Measurements from ENCODE around the gene SLC20A1. TPM values are rescaled to one million over a fixed set of nuclear protein-coding genes. Genes with fewer than 3 reads are reported as not detected.
"Not testable (repeated sequence)": the region's sequence is repeated elsewhere in the genome, so short reads cannot be mapped to it uniquely, and the experiment has no call there.

The SLC20A1 gene
- total RNA-seq, 1 donor from 2014 or later = 77.2 TPM

- no peak for DNase-seq (ENCODE audit: low spot score)
Observed at GRCh38 chr2:112646791-112647689, 1.3 kb downstream of the SLC20A1 start.

DNA sequence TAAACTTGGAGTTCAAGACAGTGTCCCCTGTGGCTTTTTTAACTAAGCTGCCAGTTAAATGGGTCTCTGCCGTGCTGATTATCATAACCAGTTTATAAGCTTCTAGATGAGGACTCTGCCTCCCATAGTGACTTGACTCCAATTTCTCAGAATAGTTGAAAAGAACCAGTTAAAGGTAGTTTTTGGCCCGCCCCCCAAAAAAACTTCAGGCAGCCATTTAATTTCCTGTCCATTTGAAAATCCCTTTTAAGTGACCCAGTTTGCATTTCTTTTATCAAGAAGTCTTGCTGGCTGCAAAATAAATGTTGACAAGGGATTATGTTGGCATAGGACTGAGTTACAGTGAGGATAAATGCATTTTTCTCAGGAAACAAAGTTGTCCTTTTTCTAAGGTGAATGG, 2.3 kb downstream of the SLC20A1 start:
- DNase-seq (ENCODE audit: low spot score) = no peak

DNA sequence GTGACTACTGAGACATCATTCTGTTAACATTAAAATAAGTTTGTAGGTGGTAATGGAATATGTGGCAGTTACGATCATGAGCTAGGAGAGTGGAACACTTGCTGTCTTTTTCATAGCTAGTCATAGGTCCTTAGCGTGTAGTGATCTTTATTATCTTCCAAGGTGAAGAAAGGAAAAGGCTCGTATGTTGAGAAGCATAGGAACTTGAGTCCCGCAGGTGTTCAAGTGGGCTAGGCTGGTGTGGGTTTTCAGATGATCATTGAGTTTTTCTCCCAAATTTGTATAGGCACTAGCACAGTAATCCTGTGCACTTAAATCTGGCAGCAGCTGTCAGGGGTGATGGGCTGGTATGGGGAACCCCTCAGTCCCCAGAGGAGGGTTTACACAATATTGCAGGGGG, 10.9 kb downstream of the SLC20A1 start:
- no peak for DNase-seq (ENCODE audit: low spot score)

DNA sequence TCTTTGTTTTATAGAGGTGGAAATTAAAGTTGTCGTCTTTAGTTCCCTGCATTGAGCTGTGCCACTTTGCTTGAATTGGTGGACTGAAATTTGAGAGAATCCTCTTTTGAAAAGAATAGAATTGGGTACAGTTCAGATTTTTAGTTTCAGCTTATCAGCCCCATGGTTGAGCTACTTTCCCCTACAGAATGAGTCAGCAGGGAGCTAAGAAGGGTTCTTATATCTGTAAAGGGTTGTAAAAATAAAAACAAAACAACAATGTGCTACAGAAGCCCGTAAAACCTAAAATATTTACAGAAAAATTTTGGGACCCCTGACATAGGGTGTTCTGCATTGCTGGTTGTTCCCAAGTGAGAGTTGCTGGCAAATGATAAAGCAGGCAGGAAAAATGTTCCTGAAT, 12.6 kb downstream of the SLC20A1 start:
- no peak for DNase-seq (ENCODE audit: low spot score)

- no peak for DNase-seq (ENCODE audit: low spot score)
Observed at GRCh38 chr2:112658839-112659667, 13.3 kb downstream of the SLC20A1 start.

DNA sequence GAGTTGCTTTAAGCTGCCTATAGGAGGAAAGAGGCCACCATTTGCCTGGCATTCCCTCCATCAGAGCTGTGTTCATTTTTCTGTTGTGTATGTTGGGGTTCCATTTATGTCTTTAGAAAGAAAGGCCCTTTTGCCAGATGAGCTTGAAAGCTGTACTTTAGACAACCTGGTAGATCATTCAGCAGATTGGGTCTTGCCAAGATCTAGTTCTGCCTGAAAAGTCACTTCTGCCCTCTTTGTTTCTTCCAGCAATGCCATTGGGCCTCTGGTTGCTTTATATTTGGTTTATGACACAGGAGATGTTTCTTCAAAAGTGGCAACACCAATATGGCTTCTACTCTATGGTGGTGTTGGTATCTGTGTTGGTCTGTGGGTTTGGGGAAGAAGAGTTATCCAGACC, 14.4 kb downstream of the SLC20A1 start:
- DNase-seq (ENCODE audit: low spot score) = no peak

DNA sequence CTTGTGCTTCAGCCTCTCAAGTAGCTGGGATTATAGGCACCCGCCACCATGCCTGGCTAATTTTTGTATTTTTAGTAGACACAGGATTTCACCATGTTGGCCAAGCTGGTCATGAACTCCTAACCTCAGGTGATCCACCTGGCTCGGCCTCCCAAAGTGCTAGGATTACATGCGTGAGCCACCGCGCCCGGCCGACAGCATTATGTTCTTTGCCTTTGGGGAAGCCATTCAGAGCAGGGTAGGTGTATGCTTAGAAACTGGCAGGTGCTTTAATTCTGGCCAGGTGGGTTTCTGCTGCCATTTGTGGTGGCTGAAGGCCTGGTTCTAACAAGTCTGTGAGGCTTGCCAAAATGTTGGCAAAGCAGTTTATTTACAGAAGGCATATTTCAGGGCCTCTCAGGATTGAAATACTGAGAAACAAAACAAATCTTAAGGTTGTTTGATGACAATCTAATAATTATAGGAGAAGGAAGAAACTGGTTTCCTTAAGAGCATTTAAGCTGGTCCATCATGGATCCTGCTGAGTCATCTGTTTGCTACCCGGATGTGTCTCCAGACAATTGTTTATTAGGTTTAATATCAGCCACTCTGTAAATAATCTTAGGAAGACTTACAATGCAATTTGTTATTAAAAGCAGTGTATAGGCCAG, 16.0 kb downstream of the SLC20A1 start:
- no peak for DNase-seq (ENCODE audit: low spot score)

DNA sequence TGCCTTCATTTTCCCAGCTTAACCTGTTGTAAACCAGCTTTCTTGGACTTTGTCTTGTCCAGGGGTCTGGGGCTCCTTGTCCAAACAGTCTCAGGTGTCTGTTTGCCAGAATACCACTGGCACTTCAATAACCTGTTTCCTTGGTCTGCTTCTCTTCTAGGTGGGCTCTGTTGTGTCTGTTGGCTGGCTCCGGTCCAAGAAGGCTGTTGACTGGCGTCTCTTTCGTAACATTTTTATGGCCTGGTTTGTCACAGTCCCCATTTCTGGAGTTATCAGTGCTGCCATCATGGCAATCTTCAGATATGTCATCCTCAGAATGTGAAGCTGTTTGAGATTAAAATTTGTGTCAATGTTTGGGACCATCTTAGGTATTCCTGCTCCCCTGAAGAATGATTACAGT, 17.0 kb downstream of the SLC20A1 start:
- DNase-seq (ENCODE audit: low spot score) = no peak

DNA sequence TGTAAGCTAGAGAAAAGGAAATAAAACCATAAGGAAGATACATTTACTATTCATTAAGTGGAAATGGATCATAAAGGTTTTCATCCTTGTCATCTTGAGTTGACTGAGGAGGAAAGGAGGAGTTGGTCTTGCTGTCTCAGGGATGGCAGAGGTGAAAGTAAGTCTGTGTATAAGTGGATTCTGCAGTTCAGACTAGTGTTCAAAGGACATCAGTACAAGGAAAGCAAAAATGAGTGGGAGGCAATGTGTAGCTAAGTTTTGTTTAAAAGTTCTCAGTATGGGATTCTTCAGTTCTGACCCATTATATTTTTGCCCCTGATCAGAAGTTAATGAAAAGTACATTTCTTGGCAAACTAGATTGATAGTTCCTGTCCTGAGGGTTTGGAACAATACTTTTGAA, 18.9 kb downstream of the SLC20A1 start:
- DNase-seq (ENCODE audit: low spot score) = no peak

DNA sequence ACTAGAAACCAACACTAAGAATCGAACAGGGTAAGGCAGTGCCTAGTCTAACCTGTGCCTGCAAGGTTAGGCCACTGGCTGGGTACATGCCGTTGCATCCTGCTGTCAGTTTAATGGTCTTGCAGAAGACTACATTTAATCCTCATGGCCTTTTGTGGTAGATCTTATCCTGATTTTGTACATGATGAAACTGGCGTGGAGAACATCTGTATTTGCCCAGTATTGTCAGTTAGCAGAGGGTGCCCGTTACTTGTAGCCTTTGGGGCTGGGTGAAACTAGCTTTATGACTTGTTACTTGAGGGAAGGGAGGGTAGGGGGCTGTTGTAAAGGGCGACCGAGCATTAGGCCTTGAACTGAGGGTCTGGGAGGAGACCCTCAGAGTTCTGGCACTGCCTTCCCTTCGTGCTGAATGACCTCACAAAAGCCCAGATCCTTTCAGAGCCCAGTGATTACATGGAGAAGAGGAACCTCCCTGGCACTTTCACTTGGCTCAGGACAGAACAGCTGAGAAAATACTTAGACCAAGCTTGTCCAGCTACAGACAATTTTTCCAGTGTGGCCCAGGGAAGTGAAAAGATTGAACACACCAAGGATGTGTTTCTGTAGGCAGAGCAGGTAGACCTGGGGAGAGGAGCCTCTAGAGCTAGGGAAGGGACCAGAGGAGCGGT, 19.5 kb downstream of the SLC20A1 start:
- DNase-seq (ENCODE audit: low spot score) = no peak

DNA sequence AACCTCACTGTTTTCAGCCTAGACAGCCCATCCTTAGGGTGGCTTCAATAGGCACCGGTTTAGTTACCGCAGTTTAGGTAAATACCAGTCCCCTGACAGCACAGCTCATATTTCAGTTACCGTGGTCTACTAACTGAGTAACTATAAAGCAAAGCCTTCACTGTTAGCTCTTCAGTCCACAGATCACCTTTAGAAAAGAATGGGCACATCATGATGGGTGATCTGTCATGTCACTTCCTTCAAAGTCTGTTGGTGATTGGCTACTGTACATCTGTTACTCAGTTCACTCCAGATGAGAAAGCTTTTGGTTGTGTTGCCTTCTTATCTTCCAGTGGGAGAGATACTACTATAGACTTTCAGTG, 21.0 kb downstream of the SLC20A1 start:
- no peak for DNase-seq (ENCODE audit: low spot score)

DNA sequence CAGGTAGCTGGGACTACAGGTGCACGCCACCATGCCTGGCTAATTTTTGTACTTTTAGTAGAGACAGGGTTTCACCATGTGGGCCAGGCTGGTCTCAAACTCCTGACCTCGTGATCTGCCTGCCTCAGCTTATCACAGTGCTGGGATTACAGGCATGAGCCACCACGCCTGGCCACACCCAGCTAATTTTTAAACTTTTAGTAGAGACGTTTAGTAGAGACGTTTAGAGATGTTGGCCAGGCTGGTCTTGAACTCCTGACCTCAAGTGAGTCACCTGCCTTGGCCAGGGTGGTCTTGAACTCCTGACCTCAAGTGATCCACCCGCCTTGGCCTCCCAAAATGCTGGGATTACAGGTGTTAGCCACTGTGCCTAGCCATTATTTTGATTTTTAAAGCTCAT, 21.8 kb downstream of the SLC20A1 start:
- not testable (repeated sequence) for DNase-seq (ENCODE audit: low spot score)

DNA sequence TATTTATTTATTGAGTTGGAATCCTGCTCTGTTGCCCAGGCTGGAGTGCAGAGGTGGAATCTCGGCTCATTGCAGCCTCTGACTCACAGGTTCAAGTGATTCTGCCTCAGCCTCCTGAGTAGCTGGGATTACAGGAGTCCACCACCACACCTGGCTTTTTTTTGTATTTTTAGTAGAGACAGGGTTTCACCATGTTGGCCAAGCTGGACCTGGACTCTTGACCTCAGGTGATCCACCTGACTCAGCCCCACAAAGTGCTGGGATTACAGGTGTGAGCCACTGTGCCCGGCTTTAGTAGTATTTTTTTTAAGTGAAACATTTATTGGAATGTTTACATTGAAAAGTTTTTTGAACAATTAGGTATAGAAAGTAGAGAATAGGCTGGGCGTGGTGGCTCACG, 23.9 kb downstream of the SLC20A1 start:
- DNase-seq (ENCODE audit: low spot score) = no peak

- no peak for DNase-seq (ENCODE audit: low spot score)
Observed at GRCh38 chr2:112670252-112671022, 24.7 kb downstream of the SLC20A1 start.

GRCh38 chr2:112671801-112672200, 26.1 kb downstream of the SLC20A1 start:
- no peak for DNase-seq (ENCODE audit: low spot score)

DNA sequence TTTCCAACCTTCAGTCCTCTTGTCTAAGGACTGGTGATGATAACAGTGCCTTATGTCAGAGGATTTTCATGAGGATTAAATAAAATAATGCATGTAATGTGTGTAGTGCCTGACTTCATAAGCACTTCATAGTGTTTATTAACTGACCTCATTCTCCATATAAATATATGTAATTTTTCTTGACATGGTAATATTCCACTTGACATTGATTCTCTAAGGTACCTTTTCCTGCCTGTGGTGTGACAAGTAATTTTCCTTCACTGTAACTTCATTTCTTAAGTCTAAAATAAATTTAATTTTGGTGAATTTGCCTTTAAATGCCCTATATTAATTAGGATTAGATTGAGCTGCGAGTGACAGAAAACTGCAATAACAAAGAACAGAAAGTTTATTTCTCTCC, 27.3 kb downstream of the SLC20A1 start:
- DNase-seq (ENCODE audit: low spot score) = no peak

GRCh38 chr2:112674229-112674628, 28.5 kb downstream of the SLC20A1 start:
- DNase-seq (ENCODE audit: low spot score) = no peak

DNA sequence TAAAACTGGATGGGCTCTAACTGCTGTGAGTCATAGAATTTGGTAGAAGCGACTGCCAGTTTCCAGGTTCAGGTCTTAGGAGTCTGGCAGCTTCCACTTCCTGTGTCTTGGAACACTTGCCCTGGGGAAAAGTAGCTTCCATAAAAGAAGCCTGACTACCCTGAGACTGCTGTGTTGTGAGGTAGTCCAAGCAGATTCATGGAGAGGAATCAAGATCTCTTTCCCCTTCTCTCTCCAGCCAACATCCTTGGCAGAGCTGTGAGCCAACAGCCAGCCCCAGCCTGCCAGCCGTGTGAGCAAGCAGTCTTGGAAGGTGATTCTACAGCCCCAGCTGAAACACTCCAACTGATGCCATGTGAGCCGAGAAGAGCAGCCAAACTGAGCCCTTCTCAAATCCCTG, 33.7 kb downstream of the SLC20A1 start:
- no peak for DNase-seq (ENCODE audit: low spot score)

GRCh38 chr2:112680666-112681101, 34.9 kb downstream of the SLC20A1 start:
- no peak for DNase-seq (ENCODE audit: low spot score)

GRCh38 chr2:112682101-112682500, 36.4 kb downstream of the SLC20A1 start:
- DNase-seq (ENCODE audit: low spot score) = no peak

Measured in ureter (tissue), 1 donor.